ENCODE measurements around the gene ZNF639.

ZNF639 gene

DNA sequence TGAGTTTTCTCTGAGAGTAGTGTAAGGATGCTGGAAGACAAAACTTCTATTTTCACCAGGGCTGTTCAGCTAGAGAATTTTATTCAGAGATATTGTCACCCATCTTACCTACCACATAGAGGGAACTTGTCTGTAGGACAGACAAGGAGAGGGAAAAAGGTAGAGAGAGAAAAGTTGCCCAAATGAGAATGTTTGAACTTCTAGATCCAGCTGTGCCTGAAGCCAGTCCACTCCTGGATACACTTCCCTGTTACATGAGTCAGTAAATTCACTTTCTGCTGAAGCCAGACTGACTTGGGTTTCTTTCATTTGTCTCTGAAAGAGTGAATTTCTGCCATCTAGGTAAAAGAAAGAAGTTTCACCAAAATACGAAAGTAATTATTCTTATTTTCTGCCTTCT lies 44.7 kb upstream of the ZNF639 start:
- no peak overlapping the region for H3K4me3 ChIP-seq (replicated peaks; ENCODE audit: insufficient read depth, low read length)
- no peaks in the 10 kb centered on the region for H3K27me3 ChIP-seq (ENCODE audit: insufficient read depth, poor library complexity, severe bottlenecking)
- TF ChIP-seq, protein P1, sequence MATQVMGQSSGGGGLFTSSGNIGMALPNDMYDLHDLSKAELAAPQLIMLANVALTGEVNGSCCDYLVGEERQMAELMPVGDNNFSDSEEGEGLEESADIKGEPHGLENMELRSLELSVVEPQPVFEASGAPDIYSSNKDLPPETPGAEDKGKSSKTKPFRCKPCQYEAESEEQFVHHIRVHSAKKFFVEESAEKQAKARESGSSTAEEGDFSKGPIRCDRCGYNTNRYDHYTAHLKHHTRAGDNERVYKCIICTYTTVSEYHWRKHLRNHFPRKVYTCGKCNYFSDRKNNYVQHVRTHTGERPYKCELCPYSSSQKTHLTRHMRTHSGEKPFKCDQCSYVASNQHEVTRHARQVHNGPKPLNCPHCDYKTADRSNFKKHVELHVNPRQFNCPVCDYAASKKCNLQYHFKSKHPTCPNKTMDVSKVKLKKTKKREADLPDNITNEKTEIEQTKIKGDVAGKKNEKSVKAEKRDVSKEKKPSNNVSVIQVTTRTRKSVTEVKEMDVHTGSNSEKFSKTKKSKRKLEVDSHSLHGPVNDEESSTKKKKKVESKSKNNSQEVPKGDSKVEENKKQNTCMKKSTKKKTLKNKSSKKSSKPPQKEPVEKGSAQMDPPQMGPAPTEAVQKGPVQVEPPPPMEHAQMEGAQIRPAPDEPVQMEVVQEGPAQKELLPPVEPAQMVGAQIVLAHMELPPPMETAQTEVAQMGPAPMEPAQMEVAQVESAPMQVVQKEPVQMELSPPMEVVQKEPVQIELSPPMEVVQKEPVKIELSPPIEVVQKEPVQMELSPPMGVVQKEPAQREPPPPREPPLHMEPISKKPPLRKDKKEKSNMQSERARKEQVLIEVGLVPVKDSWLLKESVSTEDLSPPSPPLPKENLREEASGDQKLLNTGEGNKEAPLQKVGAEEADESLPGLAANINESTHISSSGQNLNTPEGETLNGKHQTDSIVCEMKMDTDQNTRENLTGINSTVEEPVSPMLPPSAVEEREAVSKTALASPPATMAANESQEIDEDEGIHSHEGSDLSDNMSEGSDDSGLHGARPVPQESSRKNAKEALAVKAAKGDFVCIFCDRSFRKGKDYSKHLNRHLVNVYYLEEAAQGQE (IDR thresholded peaks at IDR 0.05; ENCODE audit: insufficient replicate concordance, low read depth): no peak
- TF ChIP-seq, protein P2, sequence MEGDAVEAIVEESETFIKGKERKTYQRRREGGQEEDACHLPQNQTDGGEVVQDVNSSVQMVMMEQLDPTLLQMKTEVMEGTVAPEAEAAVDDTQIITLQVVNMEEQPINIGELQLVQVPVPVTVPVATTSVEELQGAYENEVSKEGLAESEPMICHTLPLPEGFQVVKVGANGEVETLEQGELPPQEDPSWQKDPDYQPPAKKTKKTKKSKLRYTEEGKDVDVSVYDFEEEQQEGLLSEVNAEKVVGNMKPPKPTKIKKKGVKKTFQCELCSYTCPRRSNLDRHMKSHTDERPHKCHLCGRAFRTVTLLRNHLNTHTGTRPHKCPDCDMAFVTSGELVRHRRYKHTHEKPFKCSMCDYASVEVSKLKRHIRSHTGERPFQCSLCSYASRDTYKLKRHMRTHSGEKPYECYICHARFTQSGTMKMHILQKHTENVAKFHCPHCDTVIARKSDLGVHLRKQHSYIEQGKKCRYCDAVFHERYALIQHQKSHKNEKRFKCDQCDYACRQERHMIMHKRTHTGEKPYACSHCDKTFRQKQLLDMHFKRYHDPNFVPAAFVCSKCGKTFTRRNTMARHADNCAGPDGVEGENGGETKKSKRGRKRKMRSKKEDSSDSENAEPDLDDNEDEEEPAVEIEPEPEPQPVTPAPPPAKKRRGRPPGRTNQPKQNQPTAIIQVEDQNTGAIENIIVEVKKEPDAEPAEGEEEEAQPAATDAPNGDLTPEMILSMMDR (IDR thresholded peaks at IDR 0.05; ENCODE audit: insufficient read depth, low read length): no peak
- TF ChIP-seq GABPA (IDR thresholded peaks at IDR 0.05; ENCODE audit: low read depth) (no peak), POLR2AphosphoS5 (IDR thresholded peaks at IDR 0.05; ENCODE audit: low read depth) (no peak), SPI1 (IDR thresholded peaks at IDR 0.05; ENCODE audit: borderline replicate concordance, low read depth) (no peak)
- H3K27ac ChIP-seq (replicated peaks): no peak overlapping the region
- DNase-seq (ENCODE audit: low read depth in 1 of 2, low spot score in 1 of 2): no peak

DNA sequence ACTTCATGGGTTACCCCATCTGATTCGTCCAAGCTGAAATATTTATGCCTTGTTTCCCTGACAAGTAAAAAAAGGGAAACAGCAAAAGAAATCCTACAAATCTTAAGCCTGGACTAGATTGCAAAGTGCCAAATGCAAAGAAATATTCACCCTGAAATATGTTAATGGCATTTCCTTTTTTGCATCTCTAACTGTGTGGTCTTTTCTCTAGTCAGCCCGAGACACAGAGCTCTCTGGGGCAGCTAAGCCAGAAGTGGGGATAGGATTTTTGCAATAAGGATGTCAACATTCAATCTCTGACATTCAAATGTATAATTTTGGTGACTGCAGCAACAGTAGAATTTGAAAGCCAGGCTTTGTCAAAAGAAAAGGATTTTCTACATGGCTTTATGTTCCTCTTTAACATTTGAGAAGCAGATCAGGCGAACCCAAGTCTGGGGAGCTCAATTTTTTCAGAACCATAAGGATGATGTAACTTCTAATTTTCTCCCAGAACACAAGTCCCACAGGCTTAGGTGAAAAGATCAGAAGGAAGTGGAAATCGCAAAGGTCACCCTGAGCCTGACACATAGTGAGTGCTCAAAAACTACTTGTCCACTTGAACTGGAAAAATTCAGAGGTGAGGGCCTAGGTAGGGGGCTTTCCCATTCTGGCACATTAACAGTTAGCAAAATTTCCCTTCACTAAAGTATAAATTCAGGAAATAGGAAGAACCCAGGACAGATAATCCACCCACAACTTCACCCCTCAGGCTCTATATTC lies 43.7 kb upstream of the ZNF639 start:
- DNase-seq (ENCODE audit: low read depth in 1 of 2, low spot score in 1 of 2): no peak
- Histone ChIP-seq H3K27me3 (ENCODE audit: insufficient read depth, poor library complexity, severe bottlenecking) (no peaks in the 10 kb centered on the region), H3K4me3 (replicated peaks; ENCODE audit: insufficient read depth, low read length) (no peak overlapping the region), H3K27ac (replicated peaks) (no peak overlapping the region)
- TF ChIP-seq GABPA (IDR thresholded peaks at IDR 0.05; ENCODE audit: low read depth) (no peak), POLR2AphosphoS5 (IDR thresholded peaks at IDR 0.05; ENCODE audit: low read depth) (no peak), SPI1 (IDR thresholded peaks at IDR 0.05; ENCODE audit: borderline replicate concordance, low read depth) (no peak)
- TF ChIP-seq, protein P1 (IDR thresholded peaks at IDR 0.05; ENCODE audit: insufficient replicate concordance, low read depth): no peak
- TF ChIP-seq, protein P2 (IDR thresholded peaks at IDR 0.05; ENCODE audit: insufficient read depth, low read length): no peak

DNA sequence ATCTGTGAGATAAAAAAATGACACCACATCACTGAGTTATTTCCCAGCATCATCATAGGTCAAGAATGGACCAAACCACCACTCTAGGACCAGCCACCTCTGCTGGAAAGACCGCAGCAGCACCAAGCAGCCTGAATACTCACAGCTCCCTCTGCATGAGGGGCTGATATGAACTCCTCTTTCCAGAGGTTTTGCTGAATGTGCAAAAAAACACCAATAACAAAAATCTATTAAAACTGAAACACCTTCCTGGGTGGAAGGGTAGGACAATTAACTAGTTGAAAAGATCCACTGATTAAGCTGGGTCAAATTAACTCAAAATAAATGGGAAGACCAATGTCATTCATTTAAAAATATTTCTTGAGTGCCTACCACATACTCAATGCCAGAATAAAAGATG lies 43.0 kb upstream of the ZNF639 start:
- Histone ChIP-seq H3K27ac (replicated peaks) (no peak overlapping the region), H3K4me3 (replicated peaks; ENCODE audit: insufficient read depth, low read length) (no peak overlapping the region), H3K27me3 (ENCODE audit: insufficient read depth, poor library complexity, severe bottlenecking) (no peaks in the 10 kb centered on the region)
- no peak for TF ChIP-seq POLR2AphosphoS5 (IDR thresholded peaks at IDR 0.05; ENCODE audit: low read depth)
- TF ChIP-seq, protein P1 (IDR thresholded peaks at IDR 0.05; ENCODE audit: insufficient replicate concordance, low read depth): no peak
- TF ChIP-seq SPI1 (IDR thresholded peaks at IDR 0.05; ENCODE audit: borderline replicate concordance, low read depth): no peak
- no peak for TF ChIP-seq GABPA (IDR thresholded peaks at IDR 0.05; ENCODE audit: low read depth)
- TF ChIP-seq, protein P2 (IDR thresholded peaks at IDR 0.05; ENCODE audit: insufficient read depth, low read length): no peak
- no peak for DNase-seq (ENCODE audit: low read depth in 1 of 2, low spot score in 1 of 2)

Measured in HL-60 (cell line).